HepG2 (cell line): ENCODE measurements around the gene TSHZ1. TPM values are rescaled to one million over a fixed set of nuclear protein-coding genes. Genes with fewer than 3 reads are reported as not detected.

Source experiments
- BCLAF1 ChIP-seq: fragments of 450-650 bp; IDR thresholded peaks from 2 replicates; pipeline ENCODE4 v1.6.1; 2017; ENCODE audit warnings: mild to moderate bottlenecking
- ERF ChIP-seq: IDR thresholded peaks from 2 replicates; pipeline ENCODE4 v1.6.1; 2018; ENCODE audit warnings: missing biosample characterization, missing genetic modification reagents
- MNT ChIP-seq: fragments of 450-650 bp; IDR thresholded peaks from 2 replicates; pipeline ENCODE4 v1.6.1; 2016
- SALL2 ChIP-seq: sonication (generic); formaldehyde crosslinking; IDR thresholded peaks from 2 replicates; pipeline ENCODE4 v1.8.1; 2023; ENCODE audit warnings: mild to moderate bottlenecking, missing genetic modification reagents, inconsistent platforms
- THAP9 ChIP-seq: sonication (generic); formaldehyde crosslinking; IDR thresholded peaks from 2 replicates; pipeline ENCODE4; 2020; ENCODE audit warnings: missing genetic modification reagents, mild to moderate bottlenecking, borderline replicate concordance
- TP53 ChIP-seq: sonication (generic); formaldehyde crosslinking; conservative IDR thresholded peaks from 2 replicates; pipeline ENCODE4 v1.4.0; 2020; ENCODE audit warnings: missing genetic modification reagents
- ZBED4 ChIP-seq: sonication (generic); formaldehyde crosslinking; IDR thresholded peaks from 2 replicates; pipeline ENCODE4 v1.4.0; 2020; ENCODE audit warnings: missing genetic modification reagents, borderline replicate concordance
- ZMAT3 ChIP-seq: sonication (generic); formaldehyde crosslinking; conservative IDR thresholded peaks from 2 replicates; pipeline ENCODE4 v1.7.0; 2021; ENCODE audit warnings: missing genetic modification reagents
- ZNF281 ChIP-seq: sonication (generic); formaldehyde crosslinking; IDR thresholded peaks from 2 replicates; pipeline ENCODE4 v1.4.0; 2020; ENCODE audit warnings: missing genetic modification reagents, borderline replicate concordance
- ZNF333 ChIP-seq: sonication (generic); formaldehyde crosslinking; IDR thresholded peaks from 2 replicates; pipeline ENCODE4 v1.4.0; 2020; ENCODE audit warnings: mild to moderate bottlenecking, missing genetic modification reagents, borderline replicate concordance
- ZNF784 ChIP-seq: sonication (generic); formaldehyde crosslinking; IDR thresholded peaks from 2 replicates; pipeline ENCODE4 v1.5.1; 2020; ENCODE audit warnings: missing genetic modification reagents, mild to moderate bottlenecking, borderline replicate concordance
- polyA plus RNA-seq, 8 experiments: library from polyadenylated mRNA; depleted of rRNA in 3 of 8; stranded (reverse) in 7 of 8; unstranded in 1 of 8; fragments of >200 nt; fragmentation: Illumina TruSeq in 4 of 8; extraction: Trizol in 4 of 8; gene quantifications; 2 replicates each; pipeline versions ENCODE4 v1.2.1 to v1.2.3, GENCODE V29; 2011 to 2016; ENCODE audit warnings: low read depth in 4 of 8, missing spikeins in 1 of 8, mixed read lengths in 1 of 8; ENCODE audit not compliant: insufficient read depth in 1 of 8
- total RNA-seq, 5 experiments: library from RNA; depleted of rRNA; stranded (reverse); fragments of >200 nt; fragmentation: Illumina TruSeq; extraction: Trizol; gene quantifications; 2 replicates each; pipeline ENCODE4 v1.2.3, GENCODE V29; 2016; ENCODE audit warnings: low read depth in 1 of 5

The TSHZ1 gene
- total and polyA plus RNA-seq, 2 of the 13 experiments (the other 11 are each of a cell fraction or from before 2014, with no cell fraction given) = 2.5 to 2.7 TPM

GRCh38 chr18:75211953-75212750 lies 1.6 kb downstream of the TSHZ1 start (continued):
- TF ChIP-seq BCLAF1 (no peak), ZBED4 (CRISPR knock-in tag) (no peak), ERF (CRISPR knock-in tag) (no peak), SALL2 (no peak), ZNF784 (no peak), THAP9 (no peak), ZMAT3 (CRISPR knock-in tag) (0 out of 2 replicates have a peak, but pooled peaks have one; percentile 22), TP53 (CRISPR knock-in tag) (no peak), ZNF281 (CRISPR knock-in tag) (no peak), ZNF333 (CRISPR knock-in tag) (no peak), MNT (no peak)
